Progenitor cell of endocrine pancreas (in vitro differentiated cells): Measurements from ENCODE around the gene PROCR. TPM values are rescaled to one million over a fixed set of nuclear protein-coding genes. Genes with fewer than 3 reads are reported as not detected.

Source experiments
- DNase-seq: peaks from one replicate; pipeline ENCODE4 v3.0.0; 2021; ENCODE audit warnings: low spot score; ENCODE audit not compliant: unreplicated experiment
- H3K27ac Mint-ChIP-seq: 2 replicates; pipeline ENCODE4 v1.8.0; 2021; ENCODE audit warnings: mild to moderate bottlenecking, moderate library complexity, mixed read lengths
- H3K27me3 Mint-ChIP-seq: 2 replicates; pipeline ENCODE4 v1.8.0; 2021; ENCODE audit warnings: mixed read lengths
- H3K36me3 Mint-ChIP-seq: 2 replicates; pipeline ENCODE4 v1.8.0; 2022; ENCODE audit warnings: mixed read lengths; ENCODE audit not compliant: insufficient read depth
- H3K4me1 Mint-ChIP-seq: 2 replicates; pipeline ENCODE4 v1.8.0; 2021; ENCODE audit warnings: low read depth, mixed read lengths
- H3K4me3 Mint-ChIP-seq: 2 replicates; pipeline ENCODE4 v1.8.0; 2021; ENCODE audit warnings: low read depth, mild to moderate bottlenecking, moderate library complexity, mixed read lengths
- H3K9me3 Mint-ChIP-seq: 2 replicates; pipeline ENCODE4 v1.8.0; 2021; ENCODE audit warnings: low read depth, mixed read lengths
- total RNA-seq: library from RNA; stranded (reverse); gene quantifications from 2 replicates; pipeline ENCODE4 v1.2.1, GENCODE V29; 2021
- TF ChIP-seq, protein P1 (sequence below): fragments of 200-600 bp; sonication (generic); IDR thresholded peaks from one replicate; pipeline ENCODE4 v1.5.0; 2021; ENCODE audit warnings: antibody characterized with exemption, mild to moderate bottlenecking; ENCODE audit not compliant: unreplicated experiment

The PROCR gene
- total RNA-seq, 1 donor from 2014 or later, result 0.55 TPM

DNA sequence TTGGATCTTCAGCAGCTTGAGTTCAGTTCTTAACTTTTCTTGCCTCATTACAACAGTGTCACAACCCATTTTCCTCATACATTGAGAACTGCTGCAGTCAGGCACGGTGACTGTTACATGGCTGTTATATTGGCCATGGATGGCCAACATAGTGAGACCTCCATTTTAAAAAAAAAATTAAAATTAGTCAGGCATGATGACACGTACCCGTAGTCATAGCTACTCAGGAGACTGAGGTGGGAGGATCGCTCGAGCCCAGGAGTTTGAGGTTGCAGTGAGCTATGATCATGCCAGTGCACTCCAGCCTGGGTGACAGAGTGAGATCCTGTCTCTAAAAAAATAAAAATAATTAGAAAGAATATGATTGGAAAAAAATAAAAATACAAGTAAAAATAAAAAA, 44.7 kb downstream of the PROCR start:
- TF ChIP-seq, protein P1, sequence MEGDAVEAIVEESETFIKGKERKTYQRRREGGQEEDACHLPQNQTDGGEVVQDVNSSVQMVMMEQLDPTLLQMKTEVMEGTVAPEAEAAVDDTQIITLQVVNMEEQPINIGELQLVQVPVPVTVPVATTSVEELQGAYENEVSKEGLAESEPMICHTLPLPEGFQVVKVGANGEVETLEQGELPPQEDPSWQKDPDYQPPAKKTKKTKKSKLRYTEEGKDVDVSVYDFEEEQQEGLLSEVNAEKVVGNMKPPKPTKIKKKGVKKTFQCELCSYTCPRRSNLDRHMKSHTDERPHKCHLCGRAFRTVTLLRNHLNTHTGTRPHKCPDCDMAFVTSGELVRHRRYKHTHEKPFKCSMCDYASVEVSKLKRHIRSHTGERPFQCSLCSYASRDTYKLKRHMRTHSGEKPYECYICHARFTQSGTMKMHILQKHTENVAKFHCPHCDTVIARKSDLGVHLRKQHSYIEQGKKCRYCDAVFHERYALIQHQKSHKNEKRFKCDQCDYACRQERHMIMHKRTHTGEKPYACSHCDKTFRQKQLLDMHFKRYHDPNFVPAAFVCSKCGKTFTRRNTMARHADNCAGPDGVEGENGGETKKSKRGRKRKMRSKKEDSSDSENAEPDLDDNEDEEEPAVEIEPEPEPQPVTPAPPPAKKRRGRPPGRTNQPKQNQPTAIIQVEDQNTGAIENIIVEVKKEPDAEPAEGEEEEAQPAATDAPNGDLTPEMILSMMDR, result no peak
- Mint-ChIP-seq H3K4me3 (no peak overlapping the region), H3K36me3 (no peaks in the 10 kb centered on the region), H3K27ac (no peak overlapping the region), H3K27me3 (no peaks in the 10 kb centered on the region), H3K9me3 (peaks cover 5% of the 10 kb centered on the region), H3K4me1 (peaks cover 5% of the 10 kb centered on the region)
- no peak for DNase-seq

DNA sequence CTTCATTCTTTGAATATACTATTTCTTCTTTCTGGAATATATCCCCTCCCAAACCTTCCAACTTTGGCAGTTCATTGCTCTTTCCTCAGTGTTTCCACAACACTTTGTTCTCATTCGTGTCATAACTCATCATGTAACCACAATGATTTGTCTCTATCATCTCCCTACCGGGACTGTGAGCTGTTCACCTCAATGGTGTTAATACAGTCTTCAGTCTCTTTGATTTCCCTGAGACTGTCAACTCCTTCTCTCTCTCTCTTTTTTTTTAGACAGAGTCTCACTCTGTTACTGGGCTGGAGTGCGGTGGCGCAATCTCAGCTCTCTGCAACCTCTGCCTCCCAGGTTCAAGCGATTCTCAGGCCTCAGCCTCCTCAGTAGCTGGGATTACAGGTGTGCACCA, 52.1 kb downstream of the PROCR start:
- Mint-ChIP-seq H3K27ac (no peak overlapping the region), H3K9me3 (peaks cover 3% of the 10 kb centered on the region), H3K36me3 (no peaks in the 10 kb centered on the region), H3K27me3 (peaks cover 50% of the 10 kb centered on the region), H3K4me1 (peaks cover 5% of the 10 kb centered on the region), H3K4me3 (no peak overlapping the region)
- TF ChIP-seq, protein P1, result no peak
- DNase-seq, result no peak

DNA sequence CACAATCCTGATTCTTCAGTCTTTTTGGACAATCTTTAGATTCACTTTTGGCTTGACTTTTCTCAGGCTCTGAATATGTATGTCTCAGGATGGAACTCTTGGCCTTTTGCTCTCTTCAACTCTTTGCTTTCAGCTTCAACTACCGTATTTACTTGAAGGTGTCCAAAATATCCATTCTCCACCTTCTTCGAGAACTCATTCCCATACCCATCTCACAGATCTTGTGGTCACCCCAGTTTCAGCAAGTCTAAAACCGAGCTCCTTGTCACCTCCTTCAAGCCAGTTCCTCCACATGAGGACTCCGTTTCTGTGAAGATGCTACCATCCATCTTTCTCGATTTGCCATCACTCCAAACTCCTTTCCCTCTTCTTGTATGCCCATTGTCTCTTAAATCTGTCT, 52.7 kb downstream of the PROCR start:
- Mint-ChIP-seq H3K9me3 (no peaks in the 10 kb centered on the region), H3K36me3 (no peaks in the 10 kb centered on the region), H3K27ac (no peak overlapping the region), H3K4me1 (peaks cover 5% of the 10 kb centered on the region), H3K4me3 (no peak overlapping the region), H3K27me3 (peaks cover 56% of the 10 kb centered on the region)
- TF ChIP-seq, protein P1, result no peak
- DNase-seq, result no peak

DNA sequence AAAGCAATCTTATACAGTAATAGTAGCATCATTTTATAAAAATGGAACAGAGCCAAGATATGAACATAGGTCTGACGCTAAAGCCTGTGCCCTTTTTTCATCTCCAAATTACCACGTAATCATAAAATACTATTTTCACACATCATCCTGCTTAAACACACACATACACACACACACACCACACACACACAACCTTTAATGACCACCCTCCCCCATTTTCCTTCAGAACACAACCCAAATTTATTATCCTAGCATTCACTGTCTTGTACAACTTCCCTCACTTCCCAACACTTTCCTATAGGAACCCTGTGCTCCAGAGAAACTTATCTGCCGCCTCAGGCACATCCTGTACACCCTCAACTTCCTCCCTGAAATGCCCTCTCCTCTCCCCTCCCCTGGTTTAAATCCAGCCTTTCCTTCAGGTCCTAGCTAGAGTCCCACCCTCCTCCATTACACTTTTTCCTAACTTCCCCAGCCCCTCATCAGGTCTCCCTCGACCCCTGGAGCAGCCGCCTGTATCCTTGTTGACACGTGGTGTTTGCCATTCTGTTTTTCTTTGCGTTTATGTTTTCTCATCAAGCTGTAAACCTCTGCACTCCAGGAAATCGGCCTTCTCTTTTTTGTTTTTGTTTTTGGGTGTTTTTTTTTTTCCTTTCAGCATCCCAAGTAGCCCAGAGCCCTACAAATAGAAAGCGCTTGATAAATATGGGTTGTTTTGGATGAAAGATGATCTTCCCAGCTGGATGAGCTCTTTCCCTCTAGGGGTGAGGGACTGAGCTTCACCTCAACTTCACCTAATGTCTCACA, 53.6 kb downstream of the PROCR start:
- H3K27ac Mint-ChIP-seq, result no peak overlapping the region

DNA sequence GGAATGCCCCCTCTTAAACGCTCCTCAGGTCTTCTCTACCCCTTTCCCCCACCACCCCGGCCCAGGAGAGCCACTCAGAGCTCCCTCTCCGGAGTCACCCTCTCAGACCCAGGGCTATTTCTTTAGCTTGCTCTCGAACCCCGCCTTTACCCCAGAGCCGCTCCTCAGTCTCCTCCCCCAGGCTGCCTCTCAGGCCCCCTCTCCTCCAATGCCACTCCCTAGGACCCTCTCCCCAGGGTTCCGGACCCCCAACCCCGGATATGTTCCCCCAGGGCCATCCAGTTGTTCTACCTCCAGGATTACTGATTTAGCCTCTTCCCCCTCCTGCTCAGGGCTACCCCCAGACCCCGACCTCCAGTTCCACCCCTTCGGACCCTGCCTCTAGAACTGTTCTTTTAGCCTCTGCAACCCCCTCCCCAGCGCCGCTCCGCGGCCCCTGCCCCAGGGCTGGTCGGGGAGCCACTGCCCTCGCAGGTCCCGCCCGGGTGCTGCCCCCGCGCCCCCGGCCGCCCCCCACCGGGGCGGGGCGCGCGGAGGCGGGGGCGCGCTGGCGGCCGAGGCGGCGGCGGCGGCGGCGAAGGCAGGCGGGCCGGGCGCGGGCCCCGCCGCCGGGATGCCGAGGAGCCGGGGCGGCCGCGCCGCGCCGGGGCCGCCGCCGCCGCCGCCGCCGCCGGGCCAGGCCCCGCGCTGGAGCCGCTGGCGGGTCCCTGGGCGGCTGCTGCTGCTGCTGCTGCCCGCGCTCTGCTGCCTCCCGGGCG, 54.4 kb downstream of the PROCR start, which contains the start of gene MMP24:
MMP24 (plus strand) TSS at position 565 of the 758 bp plus-strand sequence; CDS start at position 614, 49 bp downstream.
- DNase-seq, result no peak
- Mint-ChIP-seq H3K4me1 (peaks cover 5% of the 10 kb centered on the region), H3K36me3 (no peaks in the 10 kb centered on the region), H3K9me3 (no peaks in the 10 kb centered on the region), H3K27ac (peak within 1 kb of the TSS; percentile 10), H3K27me3 (peaks cover 58% of the 10 kb centered on the region), H3K4me3 (peak within 1 kb of the TSS; percentile 70)
- TF ChIP-seq, protein P1, result no peak

More for the DNA sequence above, 53.6 kb downstream of the PROCR start:
- Mint-ChIP-seq H3K36me3 (no peaks in the 10 kb centered on the region), H3K9me3 (no peaks in the 10 kb centered on the region), H3K4me1 (peaks cover 5% of the 10 kb centered on the region), H3K4me3 (peak overlapping the region; percentile 69), H3K27me3 (peaks cover 58% of the 10 kb centered on the region)
- TF ChIP-seq, protein P1, result no peak
- DNase-seq, result no peak
